Activated T-cell treated with anti-CD3 and anti-CD28 coated beads, Interleukin-2, amount 50 U/mL, for 48 hours (primary cell): Measurements from ENCODE around the gene ENTR1.
A peak's percentile ranks its signal among the peaks of the same experiment; 100 is the strongest.
"Not testable (repeated sequence)": the region's sequence is repeated elsewhere in the genome, so short reads cannot be mapped to it uniquely, and the experiment has no call there.

Experiments used
- DNase-seq, 2 experiments: peaks; one replicate each; pipeline ENCODE4 v3.0.0-alpha.2; 2020

ENTR1 gene

DNA sequence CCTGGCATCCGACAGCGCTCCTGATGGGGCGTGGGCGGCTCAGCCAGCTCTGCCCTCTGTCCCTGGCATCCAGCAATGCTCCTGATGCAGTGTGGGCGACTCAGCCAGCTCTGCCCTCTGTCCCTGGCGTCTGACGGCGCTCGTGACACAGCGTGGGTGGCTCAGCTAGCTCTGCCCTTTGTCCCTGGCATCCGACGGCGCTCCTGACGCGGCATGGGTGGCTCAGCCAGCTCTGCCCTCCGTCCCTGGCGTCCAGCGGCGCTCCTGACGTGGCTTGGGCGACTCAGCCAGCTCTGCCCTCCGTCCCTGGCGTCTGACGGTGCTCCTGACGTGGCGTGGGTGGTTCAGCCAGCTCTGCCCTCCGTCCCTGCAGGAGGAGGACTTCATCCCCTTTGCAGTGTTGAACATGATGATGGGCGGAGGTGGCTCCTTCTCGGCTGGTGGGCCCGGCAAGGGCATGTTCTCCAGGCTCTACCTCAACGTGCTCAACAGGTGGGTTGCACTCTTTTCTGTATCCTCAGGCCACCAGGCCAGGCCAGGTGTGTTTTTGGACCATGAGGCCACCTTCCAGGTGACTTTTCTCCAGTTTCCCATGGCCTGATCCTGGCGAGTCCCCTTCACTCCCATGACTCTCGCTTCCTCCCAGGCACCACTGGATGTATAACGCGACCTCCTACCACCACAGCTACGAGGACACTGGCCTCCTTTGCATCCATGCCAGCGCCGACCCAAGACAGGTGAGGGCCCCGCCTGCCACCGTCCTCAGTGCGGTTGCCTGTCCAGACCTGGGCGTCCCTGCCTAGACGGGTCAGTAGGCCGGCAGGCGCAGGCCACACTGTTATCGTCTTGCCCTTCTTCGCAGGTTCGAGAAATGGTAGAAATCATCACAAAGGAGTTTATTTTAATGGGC is 8.0 kb upstream of the ENTR1 start:
- DNase-seq = no peak

DNA sequence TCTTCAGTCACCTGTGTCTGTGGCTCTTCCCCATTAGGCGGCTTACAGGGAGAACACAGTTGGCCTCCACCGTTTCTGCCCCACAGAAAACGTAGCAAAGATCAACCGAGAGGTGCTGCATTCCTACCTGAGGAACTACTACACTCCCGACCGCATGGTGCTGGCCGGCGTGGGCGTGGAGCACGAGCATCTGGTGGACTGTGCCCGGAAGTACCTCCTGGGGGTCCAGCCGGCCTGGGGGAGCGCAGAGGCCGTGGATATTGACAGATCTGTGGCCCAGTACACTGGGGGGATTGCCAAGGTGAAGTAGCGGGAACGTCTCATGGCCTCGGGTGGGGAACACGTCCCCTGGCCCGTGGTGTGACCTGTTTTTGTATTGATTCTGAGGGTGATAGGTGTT is 6.5 kb upstream of the ENTR1 start:
- no peak for DNase-seq

DNA sequence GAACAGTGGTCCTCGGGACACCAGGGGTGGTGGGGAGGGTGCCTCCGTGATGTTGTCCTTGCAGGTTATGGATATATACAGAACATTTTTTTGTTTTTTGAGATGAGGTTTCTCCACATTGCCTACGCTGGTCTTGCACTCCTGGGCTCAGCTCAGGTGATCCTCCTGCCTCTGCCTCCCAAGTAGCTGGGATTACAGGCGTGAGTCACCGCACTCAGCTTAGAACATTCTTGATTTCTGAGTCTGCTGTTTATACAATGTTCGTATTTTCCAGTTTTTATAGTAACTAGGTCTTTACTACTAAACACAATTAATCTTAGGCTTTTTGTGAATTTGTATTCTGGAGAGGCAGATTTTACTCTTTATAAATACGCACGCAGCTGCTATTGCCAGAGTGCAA is 6.0 kb upstream of the ENTR1 start:
- no peak for DNase-seq

DNA sequence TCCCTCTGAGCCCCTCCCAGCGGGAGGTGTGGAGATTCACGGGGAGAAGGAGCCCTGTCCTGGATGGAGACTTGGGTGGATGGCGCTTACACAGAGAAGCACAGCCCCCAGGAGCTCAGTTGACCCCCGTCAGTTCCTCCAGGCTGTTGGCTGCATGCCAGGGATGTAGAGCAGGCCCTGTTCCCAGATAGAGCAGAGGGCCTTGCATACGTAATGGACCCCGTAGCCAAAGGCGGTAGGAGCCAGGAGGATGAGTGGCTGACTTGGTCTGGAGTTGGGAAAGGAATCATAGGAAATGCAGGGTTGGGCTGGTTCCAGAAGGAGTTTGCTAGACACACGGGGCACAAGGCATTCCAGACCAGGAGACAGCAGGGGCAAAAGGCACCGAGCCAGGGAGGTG is 2.5 kb upstream of the ENTR1 start:
- DNase-seq = no peak

DNA sequence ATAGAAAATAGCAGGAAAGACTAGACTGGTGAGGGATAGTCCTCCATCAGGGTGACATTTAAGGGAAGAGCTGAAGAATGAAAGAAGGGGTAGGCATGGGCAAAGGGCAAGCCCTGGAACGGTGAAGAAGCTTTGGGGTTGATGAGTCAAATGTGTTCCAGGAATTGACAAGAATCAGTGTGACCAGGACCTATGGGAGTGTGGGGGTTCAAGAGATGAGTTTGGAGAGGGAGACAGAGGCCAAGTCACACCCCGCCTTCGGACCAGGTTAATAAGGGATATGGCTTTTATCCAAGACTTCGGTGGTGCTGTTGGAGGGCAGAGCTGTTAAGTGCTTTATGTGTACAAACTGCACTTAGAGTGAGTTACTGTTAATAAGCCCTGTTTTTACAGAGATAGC is 964 bp upstream of the ENTR1 start:
- no peak for DNase-seq

DNA sequence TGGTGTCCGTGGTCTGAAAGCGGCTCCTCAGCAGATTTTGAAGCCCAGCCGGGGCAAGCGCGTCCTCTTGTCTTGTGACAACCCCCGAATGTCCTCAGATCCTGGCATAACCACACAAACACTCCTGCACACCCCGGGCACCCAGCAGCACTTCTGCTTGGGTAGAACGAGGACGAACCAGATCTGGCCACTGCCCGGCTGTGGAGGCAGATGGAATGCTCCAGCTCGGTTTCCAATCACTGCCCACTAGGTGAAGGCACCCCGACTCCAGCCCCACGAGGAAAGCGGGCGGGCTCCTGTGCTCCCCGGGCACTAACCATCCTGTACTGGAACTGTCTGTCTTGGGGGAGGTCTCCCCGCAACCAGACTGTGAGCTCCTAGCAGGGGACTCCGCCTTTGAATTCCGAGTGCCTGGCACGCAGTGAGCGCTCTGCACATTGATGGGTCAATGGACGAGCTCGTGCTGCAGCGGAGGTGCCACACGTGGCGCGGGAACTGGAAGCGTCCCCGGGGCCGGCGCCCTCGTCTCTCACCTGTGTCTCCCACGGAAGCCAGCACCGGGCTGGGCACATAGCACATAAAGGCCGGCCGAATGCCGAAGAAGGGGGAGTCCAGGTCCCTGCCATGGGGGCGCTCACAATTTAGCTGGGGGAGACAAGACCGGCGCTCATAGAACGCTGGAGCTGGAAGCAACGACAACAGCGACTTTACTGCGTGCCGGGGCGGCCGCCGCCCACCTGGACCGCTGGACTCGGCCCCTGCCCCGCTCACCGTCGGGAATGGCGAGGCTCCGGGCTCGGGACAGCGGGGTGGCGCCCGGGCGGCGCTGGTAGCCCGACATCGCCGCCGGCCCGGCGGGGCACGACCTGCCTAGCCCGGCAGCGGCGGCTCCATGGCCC is 608 bp downstream of the ENTR1 start:
- peak; percentile 66 to 69 for DNase-seq

DNA sequence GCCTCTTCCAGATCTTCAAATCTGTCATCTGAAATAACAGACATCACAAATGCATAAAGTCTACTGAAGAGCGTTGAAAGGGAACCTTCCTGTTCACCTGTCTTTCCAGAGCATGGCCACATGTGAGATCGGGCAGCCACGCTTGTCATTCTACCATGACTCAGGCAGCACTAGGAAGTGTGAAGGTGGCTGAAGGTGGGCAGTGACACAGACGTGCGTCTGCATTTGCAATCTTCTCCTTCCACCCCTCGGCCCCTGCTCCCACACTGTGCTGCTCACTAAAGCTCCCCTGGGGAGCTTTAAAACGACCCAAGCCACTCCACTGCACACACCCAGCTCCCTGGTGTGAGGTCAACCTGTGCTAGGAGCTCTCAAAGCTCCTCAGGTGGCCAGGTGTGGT is 2.5 kb downstream of the ENTR1 start:
- no peak for DNase-seq

DNA sequence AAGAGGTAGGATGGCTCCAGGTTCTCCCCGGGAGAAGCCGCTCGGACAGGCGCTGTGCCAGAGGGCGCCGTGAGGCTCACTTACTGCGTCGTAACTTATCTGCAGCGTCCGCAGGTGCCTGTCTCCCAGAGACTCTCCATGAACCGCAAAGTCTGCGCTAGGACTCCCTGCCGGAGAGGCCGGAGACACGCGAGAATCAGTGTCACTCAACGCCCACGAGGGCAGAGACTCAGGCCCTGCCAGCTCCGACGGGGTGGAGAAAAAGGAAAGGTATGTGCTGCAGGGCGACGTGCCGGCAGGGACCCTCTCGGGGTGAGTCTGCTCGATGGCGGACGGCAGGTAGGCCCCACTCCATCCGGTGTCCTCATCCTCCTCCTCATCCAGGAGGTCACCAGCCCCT is 3.4 kb downstream of the ENTR1 start:
- DNase-seq = not testable (repeated sequence)

DNA sequence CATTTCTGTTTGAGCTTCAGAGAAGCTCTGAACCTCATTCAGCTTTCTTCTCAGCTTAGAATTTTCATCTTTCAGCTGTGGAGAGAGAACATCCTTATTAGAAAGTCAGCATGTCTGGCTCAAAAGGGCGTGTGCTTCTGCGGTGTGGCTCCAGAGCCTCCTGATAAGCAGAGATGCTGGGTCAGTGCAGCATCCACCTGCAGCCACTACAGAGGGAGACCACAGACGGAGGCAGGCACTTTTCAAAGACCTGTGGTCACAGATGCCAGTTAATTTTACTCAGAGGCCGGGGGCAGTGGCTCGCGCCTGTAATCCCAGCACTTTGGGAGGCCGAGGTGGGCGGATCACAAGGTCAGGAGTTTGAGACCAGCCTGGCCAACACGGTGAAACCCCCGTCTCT is 4.5 kb downstream of the ENTR1 start:
- not testable (repeated sequence) for DNase-seq

DNA sequence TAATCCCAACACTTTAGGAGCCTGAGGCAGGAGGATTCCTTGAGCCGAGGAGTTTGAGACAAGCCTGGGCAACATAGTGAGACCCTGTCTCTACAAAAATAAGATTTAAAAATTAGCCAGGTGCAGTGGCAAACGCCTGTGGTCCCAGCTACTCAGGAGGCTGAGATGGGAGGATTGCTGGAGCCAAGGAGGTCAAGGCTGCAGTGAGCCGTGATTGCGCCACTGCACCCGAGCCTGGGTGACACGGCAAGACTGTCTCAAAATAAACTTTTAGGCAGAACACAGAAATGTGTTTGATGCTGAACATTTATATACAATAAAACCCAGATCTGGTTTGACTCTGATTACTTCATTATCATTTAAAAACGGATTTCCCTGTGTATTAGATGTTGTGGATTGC is 4.9 kb downstream of the ENTR1 start:
- no peak for DNase-seq

DNA sequence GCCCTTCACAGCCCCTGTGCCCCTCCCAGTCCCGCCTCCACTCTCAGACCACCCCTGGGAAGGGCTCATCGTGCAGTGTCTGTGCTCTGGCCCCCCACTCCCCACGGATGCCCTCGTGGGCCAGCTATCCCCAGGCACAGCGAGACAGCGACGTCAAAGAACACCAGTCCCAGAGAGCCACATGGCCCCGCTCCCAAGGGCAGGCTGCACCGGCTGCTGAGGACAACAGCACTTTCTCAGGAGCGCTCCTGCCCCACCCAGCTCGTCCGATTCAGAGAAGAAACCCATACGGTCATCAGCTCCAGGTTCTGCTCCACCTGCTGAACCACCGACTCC is 5.6 kb downstream of the ENTR1 start:
- DNase-seq = peak in 1 of 2 experiments; percentile 34

DNA sequence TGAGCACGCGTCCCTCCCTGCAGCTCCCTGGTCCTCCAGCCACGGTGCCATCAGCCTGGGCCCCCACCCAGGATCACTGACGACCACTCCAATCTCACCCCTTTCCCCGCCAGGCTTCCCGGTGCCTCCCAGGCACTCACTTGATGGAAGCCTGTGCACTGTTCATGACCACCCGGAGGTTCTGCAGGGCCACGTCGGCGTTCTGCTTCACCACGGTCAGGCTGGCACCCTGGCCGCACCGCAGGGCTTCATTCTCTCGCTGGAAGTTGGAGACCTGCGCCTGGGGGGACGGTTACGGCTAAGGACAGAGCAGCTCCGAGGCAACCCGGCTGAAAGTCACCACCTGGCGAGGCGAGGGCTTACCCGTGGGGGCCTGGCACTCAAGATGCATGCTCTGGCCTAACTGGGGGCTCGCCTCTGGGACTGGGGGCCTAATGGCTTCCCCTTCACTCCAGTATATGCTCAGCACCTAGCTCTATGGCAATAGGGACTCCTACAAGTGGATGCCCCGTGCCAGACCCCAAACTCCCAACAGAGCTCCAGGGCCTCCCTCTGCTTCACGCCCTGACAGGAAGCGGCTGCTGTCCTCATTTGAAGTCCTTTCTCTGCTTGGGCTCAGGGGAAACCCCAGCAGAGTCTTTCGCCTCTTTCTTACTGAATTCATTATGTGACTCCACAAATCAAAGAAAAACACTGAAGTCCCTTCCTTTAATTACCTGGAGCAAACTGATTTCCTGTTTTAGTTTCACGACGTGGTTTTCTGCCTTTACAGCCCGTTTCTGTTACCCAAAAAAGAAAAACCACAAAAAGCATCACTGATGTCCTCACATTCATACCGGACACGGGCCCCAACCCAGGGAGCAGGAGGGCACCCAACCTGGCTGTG is 6.3 kb downstream of the ENTR1 start:
- DNase-seq = peak; percentile 58 to 67

DNA sequence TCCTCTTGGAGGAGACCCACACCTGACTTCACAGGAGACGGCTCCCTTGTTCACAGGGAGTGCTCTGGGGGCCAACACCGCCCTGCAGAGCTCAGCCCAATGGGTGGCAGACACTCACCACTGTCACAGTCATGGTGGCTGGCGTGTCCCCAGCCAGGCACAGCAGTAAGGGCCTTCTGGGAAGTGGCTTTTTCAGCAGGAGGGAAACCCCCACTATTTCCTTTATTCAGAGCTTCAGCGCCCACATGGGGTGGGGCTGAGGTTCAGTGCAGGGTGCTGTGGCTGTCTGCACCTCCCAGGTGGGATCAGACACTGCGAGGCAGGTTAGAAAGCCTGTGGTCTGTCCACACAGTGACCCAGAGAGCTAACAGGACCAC is 6.9 kb downstream of the ENTR1 start:
- peak; percentile 74 to 82 for DNase-seq

DNA sequence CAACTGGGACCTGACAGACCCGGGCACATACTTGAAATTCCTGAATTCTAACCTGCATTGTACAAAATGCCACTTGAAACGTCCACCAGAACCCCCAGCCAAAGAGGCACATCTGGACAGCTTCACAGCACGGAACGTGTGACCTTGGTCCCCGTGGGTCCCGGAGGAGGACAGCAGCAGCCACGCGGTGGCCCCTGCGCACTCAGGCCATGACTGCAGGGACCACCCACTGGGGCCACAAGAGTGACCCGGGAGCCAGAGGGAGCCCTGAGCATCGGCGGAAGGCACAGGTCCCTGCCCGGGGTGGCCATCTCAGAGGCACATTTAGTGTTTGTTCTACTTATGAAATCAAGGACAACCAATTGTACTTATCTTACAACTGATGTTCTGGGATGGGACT is 8.3 kb downstream of the ENTR1 start:
- no peak for DNase-seq

DNA sequence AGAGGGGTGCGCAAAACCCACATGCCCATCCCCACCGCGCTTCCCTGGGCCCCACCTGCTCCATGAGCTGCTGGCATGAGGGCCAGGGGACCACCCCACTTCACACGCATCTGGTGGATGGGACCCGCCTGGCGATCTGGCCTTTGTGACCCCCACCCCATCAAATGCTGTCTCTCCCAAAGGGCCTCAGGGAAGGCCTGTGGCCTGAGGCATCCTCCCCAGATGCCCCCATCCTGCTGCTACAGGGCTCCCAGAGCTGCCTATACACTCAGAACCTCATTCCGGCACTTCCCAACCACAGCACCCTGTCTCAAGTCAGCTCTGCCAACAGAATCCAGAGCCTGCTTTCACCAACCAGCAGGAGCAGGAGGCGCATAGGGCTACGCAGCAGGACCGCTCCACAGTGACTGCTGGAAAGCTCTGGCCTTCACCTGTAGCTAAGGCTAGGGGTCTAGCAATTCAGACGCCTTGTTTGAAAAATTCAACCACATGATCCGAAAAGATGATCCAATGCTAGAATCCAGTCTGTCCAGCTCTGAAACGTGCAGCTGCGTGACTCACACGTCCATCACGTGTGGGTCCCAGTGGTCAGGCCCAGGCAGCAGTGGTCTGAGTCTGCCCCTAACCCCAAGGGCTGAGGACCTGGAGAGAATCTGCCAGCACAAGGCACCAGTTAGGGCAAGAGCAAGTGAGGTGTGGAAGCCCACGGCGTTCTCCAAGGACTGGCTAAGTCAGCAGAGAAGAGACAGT is 9.1 kb downstream of the ENTR1 start:
- DNase-seq = no peak

DNA sequence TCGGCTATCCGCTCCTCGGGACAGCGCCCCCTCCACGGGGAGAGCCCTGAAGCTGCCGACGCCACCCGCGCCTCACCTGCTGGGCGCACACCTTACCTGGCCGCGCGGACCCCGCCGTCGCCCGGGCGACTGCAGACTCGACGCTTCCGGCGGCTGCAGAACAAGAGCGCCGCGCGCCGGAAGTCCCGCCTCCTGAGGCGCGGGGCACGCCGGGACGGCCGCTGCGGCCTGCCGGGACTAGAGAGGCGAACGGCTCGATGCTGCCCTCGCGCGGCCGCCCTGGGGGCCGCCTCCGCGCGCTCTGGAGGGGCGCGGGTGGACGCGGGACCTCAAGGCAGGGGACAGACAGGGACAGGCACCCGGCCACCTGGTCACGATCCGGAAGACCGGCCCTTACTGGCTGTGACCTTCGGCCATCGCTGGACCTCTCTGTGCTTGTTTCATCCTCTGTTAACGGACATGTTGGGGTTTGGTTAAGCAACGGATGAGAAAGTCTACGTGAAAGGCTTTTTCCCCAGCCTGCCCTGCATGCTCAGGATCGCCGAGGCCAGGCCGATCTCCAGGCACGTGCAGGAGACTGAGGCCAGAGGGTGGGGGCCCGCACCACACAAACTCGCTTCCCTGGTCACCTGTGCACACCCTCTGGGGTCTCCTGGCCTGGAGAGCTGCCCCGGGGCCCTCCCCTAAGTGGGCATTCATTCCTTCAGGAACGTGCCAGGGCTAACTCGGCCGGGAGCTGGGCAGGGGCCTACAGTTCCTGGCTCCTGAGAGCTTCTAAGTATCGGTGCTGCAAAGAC is 10.2 kb downstream of the ENTR1 start, which contains the start of gene SNAPC4:
TSS of gene SNAPC4 (minus strand) at position 133 of the 797 bp plus-strand sequence. CDS start 1,742 bp downstream, outside the sequence.
- peak; percentile 91 to 93 for DNase-seq

DNA sequence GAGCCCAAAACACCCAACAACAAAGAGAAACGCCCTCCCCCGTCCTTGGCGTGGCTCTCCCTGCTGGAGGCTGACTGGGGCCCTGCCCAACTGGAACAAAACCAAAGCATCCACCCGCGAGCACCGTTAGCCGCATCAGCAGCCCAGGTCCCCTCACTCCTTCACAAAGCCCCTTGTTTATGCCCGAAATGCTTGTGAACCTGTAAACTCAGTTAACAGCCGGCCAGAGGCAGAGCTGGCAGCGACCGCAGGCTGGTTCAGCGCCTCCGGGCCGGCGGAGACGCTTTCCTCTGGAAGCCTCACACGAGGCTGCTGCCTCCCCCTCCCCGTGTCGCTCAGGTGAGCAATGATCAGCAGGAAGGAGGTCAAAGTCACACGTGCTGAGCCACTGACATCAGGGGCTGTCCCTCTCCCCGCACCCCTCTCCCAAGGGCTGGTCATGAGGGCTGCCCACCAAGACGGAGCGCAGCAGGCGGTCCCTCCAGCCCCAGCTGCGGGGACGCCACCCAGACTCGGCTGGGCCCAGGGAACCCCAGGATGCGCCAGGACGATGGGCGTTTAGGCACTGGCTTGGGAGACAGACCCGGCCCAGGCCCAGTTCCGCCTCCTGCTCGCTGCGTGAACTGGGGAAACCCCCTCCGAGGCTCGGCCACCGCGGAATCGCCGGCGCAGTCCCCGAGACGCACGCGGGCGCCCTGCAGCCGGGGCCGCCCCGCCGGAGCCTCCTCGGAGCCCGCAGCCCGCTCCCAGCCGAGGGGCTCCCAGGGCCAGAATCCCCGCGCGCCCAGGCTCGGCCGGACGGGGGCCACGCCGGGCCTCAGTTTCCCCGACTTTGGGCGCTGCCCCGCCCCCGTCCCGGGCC is 11.0 kb downstream of the ENTR1 start:
- DNase-seq = peak; percentile 55 to 63

DNA sequence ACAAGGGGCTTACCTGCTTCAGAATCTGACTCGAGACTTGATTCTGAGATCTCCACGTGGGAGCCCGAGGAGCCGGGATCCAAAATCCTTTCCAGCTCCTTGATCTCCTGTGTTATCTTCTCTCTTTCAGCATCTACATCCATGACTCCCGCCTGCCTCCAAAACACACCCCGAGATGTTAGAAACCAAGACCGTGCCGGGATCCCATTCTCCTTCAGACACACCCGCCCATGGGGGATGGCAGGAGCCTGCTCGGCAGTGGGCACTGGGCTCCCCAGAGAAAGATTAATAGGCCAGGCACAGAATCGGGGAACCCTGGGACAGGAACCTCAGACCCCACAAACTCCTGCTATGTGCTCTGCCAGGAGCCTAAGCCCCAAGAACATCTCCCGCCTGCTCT is 12.1 kb downstream of the ENTR1 start:
- no peak for DNase-seq

DNA sequence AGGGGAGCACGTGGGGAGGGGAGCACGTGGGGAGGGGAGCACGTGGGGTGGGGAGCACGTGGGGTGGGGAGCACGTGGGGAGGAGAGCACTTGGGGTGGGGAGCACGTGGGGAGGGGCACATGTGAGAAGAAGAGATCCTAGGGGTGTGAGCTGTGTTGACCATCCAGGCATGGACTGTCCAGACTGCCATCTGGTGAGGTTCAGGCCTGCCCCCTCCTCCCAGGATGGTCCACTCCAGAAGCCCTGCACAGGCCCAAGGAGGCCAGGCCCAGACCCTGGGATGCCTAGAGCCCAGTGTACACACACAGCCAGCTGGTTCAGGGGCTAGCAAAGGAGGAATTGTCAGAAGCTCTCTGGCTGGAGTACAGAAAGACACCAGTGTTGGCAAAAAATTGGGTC is 12.8 kb downstream of the ENTR1 start:
- DNase-seq = no peak

DNA sequence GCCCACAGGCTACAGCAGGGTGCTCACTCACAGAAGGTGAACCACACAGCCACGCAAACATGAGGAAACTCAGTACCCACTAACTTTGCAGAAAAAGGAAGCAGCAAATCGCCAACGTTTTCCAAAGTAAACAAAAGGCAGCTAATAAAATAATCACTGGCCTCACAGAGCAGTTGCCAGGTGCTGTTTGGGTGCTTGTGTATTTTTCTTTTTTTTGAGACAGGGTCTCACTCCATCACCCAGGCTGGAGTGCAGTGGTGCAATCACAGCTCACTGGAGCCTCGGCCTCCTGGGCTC is 14.2 kb downstream of the ENTR1 start:
- no peak for DNase-seq
